Transverse colon (tissue), 4 donors: ENCODE measurements around the gene PIH1D2. TPM values are rescaled to one million over a fixed set of nuclear protein-coding genes. Genes with fewer than 3 reads are reported as not detected.

Experiments used
- DNase-seq: peaks from one replicate; pipeline ENCODE4 v3.0.0-alpha.2; 2019
- H3K27ac ChIP-seq, 4 donors: fragments of 200-600 bp; sonication (generic); 2 replicates each; pipeline ENCODE4 v1.5.1; 2016 to 2018; ENCODE audit warnings: inconsistent platforms in 4 of 4
- H3K27me3 ChIP-seq: fragments of 200-600 bp; sonication (generic); 2 replicates; pipeline ENCODE4 v1.5.1; 2017; ENCODE audit warnings: inconsistent platforms
- H3K36me3 ChIP-seq, 4 donors: fragments of 200-600 bp; sonication (generic); 2 replicates each; pipeline ENCODE4 v1.5.1; 2017 to 2019; ENCODE audit warnings: inconsistent platforms in 4 of 4
- H3K4me1 ChIP-seq, 4 donors: fragments of 200-600 bp; sonication (generic); 2 replicates each; pipeline ENCODE4 v1.5.1; 2017 to 2020; ENCODE audit warnings: inconsistent platforms in 4 of 4
- H3K4me3 ChIP-seq, 4 donors: fragments of 200-600 bp; sonication (generic); 1 replicate in 1 of 4; 2 replicates in 3 of 4; pipeline versions ENCODE4 v1.5.1 to v1.6.1; 2017 to 2019; ENCODE audit warnings: inconsistent platforms in 4 of 4
- H3K9me3 ChIP-seq, 2 donors: fragments of 200-600 bp; sonication (generic); 2 replicates each; pipeline ENCODE4 v1.5.1; 2017 to 2019; ENCODE audit warnings: inconsistent platforms in 2 of 2
- EP300 ChIP-seq: sonication (generic); formaldehyde crosslinking; IDR thresholded peaks from one replicate; pipeline ENCODE4 v1.6.1; 2017; ENCODE audit warnings: antibody characterized with exemption, low read depth
- POLR2A ChIP-seq: fragments of 450-650 bp; IDR thresholded peaks from one replicate; pipeline ENCODE4 v1.6.1; 2016; ENCODE audit warnings: antibody characterized with exemption, mild to moderate bottlenecking, moderate library complexity
- POLR2AphosphoS5 ChIP-seq, 3 donors: sonication (generic); formaldehyde crosslinking; IDR thresholded peaks; one replicate each; pipeline ENCODE4 v1.6.1; 2016; ENCODE audit warnings: antibody characterized with exemption in 3 of 3
- WGBS, 2 donors: methylation state at CpG; one replicate each; pipeline ENCODE4 v1.1.5; 2018; ENCODE audit warnings: low coverage in 1 of 2; 5-methylcytosine and 5-hydroxymethylcytosine counted together
- in situ Hi-C, 4 donors: fragments of 200-750 bp; cut with MboI; loops; one replicate each; pipeline versions ENCODE4 v1.15.0 to v1.15.1; 2017; ENCODE audit warnings: low sequenced_read_pairs in 3 of 4, low pct_ligation_motif_present in 1 of 4, low pct_unique_long_range_greater_than_20kb in 1 of 4
- intact Hi-C: fragments of 100-400 bp; cut with DNase I; formaldehyde crosslinking; loops from one replicate; pipeline ENCODE4 v1.15.1; 2023; ENCODE audit warnings: low total_unique reads
- total RNA-seq, 4 donors: library from RNA; depleted of rRNA; stranded (reverse); fragments of >200 nt; gene quantifications; one replicate each; pipeline ENCODE4 v1.1.0, GENCODE V29; 2016
- TF ChIP-seq, protein P1 (sequence below), 5 experiments: fragments of 200-600 bp in 3 of 5; fragments of 450-650 bp in 2 of 5; sonication (generic) in 3 of 5; IDR thresholded peaks; 1 replicate in 2 of 5; 2 replicates in 3 of 5; pipeline ENCODE4 v1.5.1; 2016 to 2017; ENCODE audit warnings: antibody characterized with exemption in 5 of 5, inconsistent platforms in 3 of 5, mild to moderate bottlenecking in 2 of 5, moderate library complexity in 1 of 5

The PIH1D2 gene, protein sequence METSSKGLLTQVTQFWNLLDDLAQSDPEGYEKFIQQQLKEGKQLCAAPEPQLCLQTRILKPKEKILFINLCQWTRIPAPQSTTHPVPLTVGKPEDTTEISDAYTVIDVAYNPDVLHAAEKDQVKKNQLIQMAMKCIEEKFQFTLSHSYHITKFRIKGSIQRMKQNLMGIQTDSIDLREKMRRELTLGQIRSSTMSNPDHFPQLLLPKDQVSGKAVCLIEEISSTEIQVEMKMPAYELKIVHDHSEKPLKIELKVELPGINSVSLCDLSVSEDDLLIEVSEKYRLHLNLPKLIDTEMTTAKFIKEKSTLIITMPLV
- total RNA-seq = 100 to 1,000 TPM in 1 of 4 donors, 1 to 10 TPM in 1, under 1 TPM in 1, not detected in 1; 0.68 to 372 (median 1.6) TPM

DNA sequence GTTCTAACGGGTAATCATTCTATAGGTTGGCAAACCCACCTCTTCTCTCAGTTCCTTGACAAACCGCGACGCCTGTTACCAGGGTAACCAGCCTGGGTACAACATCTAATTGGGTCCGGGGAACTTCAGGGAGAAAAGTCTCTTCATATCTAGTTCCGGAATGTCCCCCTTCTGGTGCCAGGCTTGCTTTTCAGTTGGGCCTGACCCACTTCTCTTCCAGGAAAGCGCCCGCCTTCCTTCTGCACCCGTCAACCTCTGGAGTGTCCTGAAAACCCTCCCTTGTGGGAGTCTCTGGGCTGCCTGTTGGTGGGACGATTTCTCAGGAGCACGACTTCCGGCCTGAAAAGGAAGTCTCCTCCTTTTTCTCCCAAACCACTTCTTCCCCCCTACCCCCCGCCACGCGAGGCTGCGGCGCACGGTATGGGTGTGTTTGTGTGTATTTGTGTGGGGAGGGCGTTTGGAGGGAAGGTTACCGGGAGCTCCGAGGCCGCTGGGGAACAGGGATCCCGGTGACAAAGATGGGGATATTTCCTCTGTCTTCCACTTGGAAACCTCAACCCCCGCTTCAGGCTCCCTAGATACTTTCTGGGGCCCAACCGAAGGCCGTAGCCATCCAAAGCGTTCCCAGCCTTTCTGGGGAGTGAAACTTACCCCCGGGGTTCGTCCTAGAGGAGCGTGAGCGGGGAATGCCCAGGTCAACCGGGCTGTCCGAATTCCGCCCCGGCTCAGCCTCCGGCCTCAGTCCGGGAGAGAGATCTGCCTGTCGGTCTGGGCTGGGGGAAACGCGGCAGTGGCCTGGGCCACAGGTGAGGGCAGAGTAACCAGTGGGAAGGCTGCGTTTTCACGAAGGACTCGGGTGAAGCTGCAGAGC, at the start of gene PIH1D2, which contains the start of gene NKAPD1:
Gene PIH1D2, minus strand, starts transcription at position 77 of the 871 bp plus-strand sequence. CDS start 843 bp downstream, outside the sequence.
Gene NKAPD1, plus strand, starts transcription at position 359 of the 871 bp plus-strand sequence. CDS start 1,276 bp downstream, outside the sequence.
- DNase-seq = peak; percentile 79
- H3K9me3 ChIP-seq = no peaks in the 10 kb centered on the region
- intact Hi-C loops = no loop called here
- WGBS, 2 donors = 0% methylated on average over 3 to 39 of the region's 43 CpGs
- TF ChIP-seq EP300 = no peak
- TF ChIP-seq POLR2AphosphoS5 (IDR thresholded peaks at IDR 0.05) = peak; percentile 10 to 64 (median 58)
- TF ChIP-seq, protein P1, sequence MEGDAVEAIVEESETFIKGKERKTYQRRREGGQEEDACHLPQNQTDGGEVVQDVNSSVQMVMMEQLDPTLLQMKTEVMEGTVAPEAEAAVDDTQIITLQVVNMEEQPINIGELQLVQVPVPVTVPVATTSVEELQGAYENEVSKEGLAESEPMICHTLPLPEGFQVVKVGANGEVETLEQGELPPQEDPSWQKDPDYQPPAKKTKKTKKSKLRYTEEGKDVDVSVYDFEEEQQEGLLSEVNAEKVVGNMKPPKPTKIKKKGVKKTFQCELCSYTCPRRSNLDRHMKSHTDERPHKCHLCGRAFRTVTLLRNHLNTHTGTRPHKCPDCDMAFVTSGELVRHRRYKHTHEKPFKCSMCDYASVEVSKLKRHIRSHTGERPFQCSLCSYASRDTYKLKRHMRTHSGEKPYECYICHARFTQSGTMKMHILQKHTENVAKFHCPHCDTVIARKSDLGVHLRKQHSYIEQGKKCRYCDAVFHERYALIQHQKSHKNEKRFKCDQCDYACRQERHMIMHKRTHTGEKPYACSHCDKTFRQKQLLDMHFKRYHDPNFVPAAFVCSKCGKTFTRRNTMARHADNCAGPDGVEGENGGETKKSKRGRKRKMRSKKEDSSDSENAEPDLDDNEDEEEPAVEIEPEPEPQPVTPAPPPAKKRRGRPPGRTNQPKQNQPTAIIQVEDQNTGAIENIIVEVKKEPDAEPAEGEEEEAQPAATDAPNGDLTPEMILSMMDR (IDR thresholded peaks at IDR 0.05) = peak in 2 of 5 experiments; percentile 25 to 31
- peak; percentile 32 for TF ChIP-seq POLR2A
- no peaks in the 10 kb centered on the region for H3K27me3 ChIP-seq
- H3K27ac ChIP-seq = peak within 1 kb of the TSS; percentile 86 to 90 (median 90)
- peaks cover 8 to 22% (median 15%) of the 10 kb centered on the region in 4 donors for H3K4me1 ChIP-seq
- peaks cover 0 to 12% (median 4%) of the 10 kb centered on the region in 4 donors for H3K36me3 ChIP-seq
- in situ Hi-C loops = loop anchor here in 1 of 4 donors (10.0 kb wide), 1 partner anchor 139 kb away; the partner anchor contains the start of gene DIXDC1
- peak within 1 kb of the TSS; percentile 55 to 83 (median 71) for H3K4me3 ChIP-seq

DNA sequence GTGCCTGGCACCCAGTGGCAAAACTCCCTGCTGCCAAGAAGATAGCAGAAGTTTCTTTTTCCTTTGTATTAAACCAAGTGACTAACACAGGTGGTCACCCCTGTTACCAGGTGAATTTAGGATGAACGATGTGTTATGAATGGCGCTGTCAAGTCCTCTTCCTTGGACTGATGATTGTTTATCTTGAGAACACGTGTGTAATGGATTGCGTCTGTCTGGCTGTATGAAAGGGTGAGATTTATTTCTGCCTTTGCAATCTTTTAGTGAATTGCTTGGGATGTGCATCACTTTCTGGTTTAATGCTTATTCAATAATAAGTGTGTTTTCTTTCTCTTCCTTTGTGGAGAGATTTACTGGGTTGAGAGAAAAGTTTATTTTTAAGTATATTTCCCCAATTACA, 49.3 kb upstream of the PIH1D2 start:
- 70 to 88% methylated on average over 3 to 4 of the region's 4 CpGs for WGBS, 2 donors
- Histone ChIP-seq H3K27me3 (no peaks in the 10 kb centered on the region), H3K9me3 (no peaks in the 10 kb centered on the region), H3K4me1 (peaks cover 0 to 4% (median under 1%) of the 10 kb centered on the region in 4 donors), H3K4me3 (no peak overlapping the region), H3K36me3 (peaks cover 0 to 4% (median 0%) of the 10 kb centered on the region in 4 donors), H3K27ac (no peak overlapping the region)
- TF ChIP-seq EP300 = no peak
- TF ChIP-seq, protein P1 (IDR thresholded peaks at IDR 0.05) = no peak
- no peak for TF ChIP-seq POLR2A
- no peak for TF ChIP-seq POLR2AphosphoS5 (IDR thresholded peaks at IDR 0.05)
- no peak for DNase-seq
- intact Hi-C loops = no loop called here
- in situ Hi-C loops = loop anchor here in 1 of 4 donors (25.0 kb wide), 1 partner anchor 164 kb away; no protein-coding TSS in a partner anchor

DNA sequence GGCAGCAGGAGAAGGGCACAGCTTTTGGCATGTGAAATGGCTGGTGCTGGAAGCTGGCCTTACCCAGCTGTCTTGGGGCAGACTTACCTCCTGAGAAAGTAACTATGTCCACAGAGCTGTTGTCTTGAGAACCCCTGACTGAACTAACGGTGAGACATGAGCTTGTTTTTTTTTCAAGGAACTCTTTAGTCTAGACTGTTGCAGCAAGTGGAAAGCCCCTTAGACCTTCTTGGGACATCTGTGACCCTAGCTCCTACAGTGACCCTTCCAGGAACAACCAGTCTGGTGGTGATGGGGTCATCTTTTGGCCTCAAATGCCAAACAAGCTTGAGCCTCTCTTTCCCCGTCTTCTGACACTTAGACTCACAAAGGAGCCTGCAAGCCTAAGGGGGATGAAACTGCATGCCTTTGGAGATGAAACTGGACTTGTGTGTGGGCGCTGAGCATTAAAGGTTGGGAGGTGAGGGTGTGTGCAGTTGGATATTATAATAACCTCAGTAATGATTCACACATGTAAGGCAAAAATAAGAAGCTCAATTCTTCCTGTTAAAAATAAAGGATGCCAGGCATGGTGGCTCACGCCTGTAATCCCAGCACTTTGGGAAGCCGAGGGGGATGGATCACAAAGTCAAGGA, 48.3 kb upstream of the PIH1D2 start:
- Histone ChIP-seq H3K4me3 (no peak overlapping the region), H3K9me3 (no peaks in the 10 kb centered on the region), H3K36me3 (peaks cover 0 to 4% (median 0%) of the 10 kb centered on the region in 4 donors), H3K4me1 (no peaks in the 10 kb centered on the region), H3K27ac (no peak overlapping the region), H3K27me3 (no peaks in the 10 kb centered on the region)
- intact Hi-C loops = no loop called here
- DNase-seq = no peak
- WGBS, 2 donors = 95 to 100% methylated on average over 2 to 5 of the region's 5 CpGs
- TF ChIP-seq, protein P1 (IDR thresholded peaks at IDR 0.05) = no peak
- TF ChIP-seq EP300 = no peak
- no peak for TF ChIP-seq POLR2A
- no peak for TF ChIP-seq POLR2AphosphoS5 (IDR thresholded peaks at IDR 0.05)
- in situ Hi-C loops = loop anchor here in 1 of 4 donors (25.0 kb wide), 1 partner anchor 165 kb away; no protein-coding TSS in a partner anchor
